Caco-2 (cell line): Measurements from ENCODE around the gene IFT20. TPM values are rescaled to one million over a fixed set of nuclear protein-coding genes. Genes with fewer than 3 reads are reported as not detected.
"Not testable (repeated sequence)": the region's sequence is repeated elsewhere in the genome, so short reads cannot be mapped to it uniquely, and the experiment has no call there.

Experiments
- BruUV-seq: library from RNA; stranded (reverse); fragments of 400-500 nt; replicated peaks from 2 replicates; lab custom pipeline; 2021; lab: Mats Ljungman, UMichigan
- CTCF ChIA-PET: fragments of 300-600 bp; sonication (Branson Sonifier 250); formaldehyde crosslinking; loops from one replicate; lab custom pipeline; 2022; ENCODE audit warnings: antibody characterized with exemption; lab: Charles Lee
- POLR2A ChIA-PET: fragments of 300-600 bp; sonication (Branson Sonifier 250); formaldehyde crosslinking; loops from one replicate; lab custom pipeline; 2022; ENCODE audit warnings: antibody characterized with exemption; lab: Charles Lee
- DNase-seq, 2 experiments: peaks; one replicate each; pipeline versions ENCODE4 v3.0.0 to v3.0.0-alpha.2; 2020 to 2022
- H3K27me3 ChIP-seq: replicated peaks from 2 replicates; pipeline ENCODE4 v1.6.0; 2011; ENCODE audit warnings: low read length; ENCODE audit not compliant: control insufficient read depth, insufficient read depth
- H3K36me3 ChIP-seq: 2 replicates; pipeline ENCODE4 v1.5.1; 2011; ENCODE audit warnings: low read length; ENCODE audit not compliant: control insufficient read depth, insufficient read depth
- H3K4me1 ChIP-seq: fragments of 250-450 bp; sonication (Bioruptor Pico); 2 replicates; pipeline ENCODE4 v1.5.1; 2020; ENCODE audit warnings: mild to moderate bottlenecking
- H3K4me3 ChIP-seq: 2 replicates; pipeline ENCODE4 v1.5.1; 2011; ENCODE audit warnings: low read depth, mild to moderate bottlenecking, control low read depth, low read length
- H3K9me3 ChIP-seq: fragments of 250-450 bp; sonication (Bioruptor Pico); 2 replicates; pipeline ENCODE4 v1.5.1; 2020; ENCODE audit warnings: mild to moderate bottlenecking, moderate library complexity
- H3K27ac Mint-ChIP-seq: one replicate; pipeline ENCODE4 v1.8.0; 2022; ENCODE audit warnings: mixed read lengths; ENCODE audit not compliant: unreplicated experiment
- H3K27me3 Mint-ChIP-seq: one replicate; pipeline ENCODE4 v1.8.0; 2022; ENCODE audit warnings: mixed read lengths; ENCODE audit not compliant: insufficient read depth, unreplicated experiment
- H3K36me3 Mint-ChIP-seq: one replicate; pipeline ENCODE4 v1.8.0; 2022; ENCODE audit warnings: mild to moderate bottlenecking, mixed read lengths; ENCODE audit not compliant: insufficient read depth, unreplicated experiment
- H3K4me1 Mint-ChIP-seq: one replicate; pipeline ENCODE4 v1.8.0; 2022; ENCODE audit warnings: low read depth, mixed read lengths; ENCODE audit not compliant: unreplicated experiment
- H3K4me3 Mint-ChIP-seq: one replicate; pipeline ENCODE4 v1.8.0; 2022; ENCODE audit warnings: mild to moderate bottlenecking, moderate library complexity, mixed read lengths; ENCODE audit not compliant: unreplicated experiment
- H3K9me3 Mint-ChIP-seq: one replicate; pipeline ENCODE4 v1.8.0; 2022; ENCODE audit warnings: mixed read lengths; ENCODE audit not compliant: unreplicated experiment
- intact Hi-C: fragments of 100-400 bp; cut with micrococcal nuclease; formaldehyde crosslinking; loops from one replicate; pipeline ENCODE4 v1.10.0; 2022; ENCODE audit not compliant: unreplicated experiment
- total RNA-seq: library from RNA; stranded (reverse); gene quantifications from 2 replicates; pipeline ENCODE4 v1.2.3, GENCODE V29; 2022
- TF ChIP-seq, protein P1 (sequence below), 2 experiments: fragments of 200-600 bp in 1 of 2; IDR thresholded peaks; 1 replicate in 1 of 2; 2 replicates in 1 of 2; pipeline versions ENCODE4 v1.5.1 to v1.8.0; 2011 to 2022; ENCODE audit warnings: antibody characterized with exemption in 1 of 2, control low read depth in 1 of 2, inconsistent platforms in 1 of 2, low read depth in 1 of 2, low read length in 1 of 2, mild to moderate bottlenecking in 1 of 2, moderate library complexity in 1 of 2; ENCODE audit not compliant: insufficient read depth in 1 of 2, severe bottlenecking in 1 of 2, unreplicated experiment in 1 of 2

Gene IFT20
- total RNA-seq, 1 experiment from 2014 or later: 89.9 TPM

DNA sequence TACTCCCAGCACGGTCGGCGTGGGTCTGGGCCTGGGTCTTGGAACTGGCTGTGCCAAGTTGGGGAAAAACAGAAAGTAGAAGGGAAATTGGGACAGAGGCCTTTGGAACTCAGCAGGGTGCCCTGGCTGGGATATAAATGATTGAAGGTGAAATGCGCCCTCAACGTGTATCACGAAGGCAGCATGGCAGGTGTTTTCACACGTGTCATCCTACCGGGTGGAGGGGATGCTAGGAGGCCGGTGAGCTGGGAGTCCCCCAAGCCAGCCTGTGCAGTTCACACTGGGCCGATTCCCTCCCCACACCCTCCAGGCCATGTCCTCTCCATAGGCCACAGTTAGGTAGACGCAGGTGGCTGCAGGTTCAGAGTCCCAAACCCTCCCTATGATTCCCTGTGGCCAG is 6.2 kb upstream of the IFT20 start:
- no peaks in the 10 kb centered on the region for H3K9me3 ChIP-seq
- peaks cover 25% of the 10 kb centered on the region for H3K4me1 ChIP-seq
- DNase-seq: no peak
- TF ChIP-seq, protein P1, sequence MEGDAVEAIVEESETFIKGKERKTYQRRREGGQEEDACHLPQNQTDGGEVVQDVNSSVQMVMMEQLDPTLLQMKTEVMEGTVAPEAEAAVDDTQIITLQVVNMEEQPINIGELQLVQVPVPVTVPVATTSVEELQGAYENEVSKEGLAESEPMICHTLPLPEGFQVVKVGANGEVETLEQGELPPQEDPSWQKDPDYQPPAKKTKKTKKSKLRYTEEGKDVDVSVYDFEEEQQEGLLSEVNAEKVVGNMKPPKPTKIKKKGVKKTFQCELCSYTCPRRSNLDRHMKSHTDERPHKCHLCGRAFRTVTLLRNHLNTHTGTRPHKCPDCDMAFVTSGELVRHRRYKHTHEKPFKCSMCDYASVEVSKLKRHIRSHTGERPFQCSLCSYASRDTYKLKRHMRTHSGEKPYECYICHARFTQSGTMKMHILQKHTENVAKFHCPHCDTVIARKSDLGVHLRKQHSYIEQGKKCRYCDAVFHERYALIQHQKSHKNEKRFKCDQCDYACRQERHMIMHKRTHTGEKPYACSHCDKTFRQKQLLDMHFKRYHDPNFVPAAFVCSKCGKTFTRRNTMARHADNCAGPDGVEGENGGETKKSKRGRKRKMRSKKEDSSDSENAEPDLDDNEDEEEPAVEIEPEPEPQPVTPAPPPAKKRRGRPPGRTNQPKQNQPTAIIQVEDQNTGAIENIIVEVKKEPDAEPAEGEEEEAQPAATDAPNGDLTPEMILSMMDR (IDR thresholded peaks at IDR 0.05; ENCODE audit: insufficient read depth in 1 of 2, low read depth in 1 of 2, low read length in 1 of 2, severe bottlenecking in 1 of 2, unreplicated experiment in 1 of 2): no peak
- no peaks in the 10 kb centered on the region for H3K9me3 Mint-ChIP-seq
- peaks cover 14% of the 10 kb centered on the region for H3K36me3 ChIP-seq
- no peaks in the 10 kb centered on the region for H3K27me3 Mint-ChIP-seq
- no TSS peak for BruUV-seq
- H3K36me3 Mint-ChIP-seq: peaks cover 84% of the 10 kb centered on the region
- H3K27ac Mint-ChIP-seq: peak overlapping the region; percentile 21
- intact Hi-C loops: no loop called here
- H3K27me3 ChIP-seq: no peaks in the 10 kb centered on the region
- H3K4me3 ChIP-seq: no peak overlapping the region
- peaks cover 20% of the 10 kb centered on the region for H3K4me1 Mint-ChIP-seq
- ChIA-PET POLR2A (no interaction called here), CTCF (no interaction called here)
- H3K4me3 Mint-ChIP-seq: no peak overlapping the region

DNA sequence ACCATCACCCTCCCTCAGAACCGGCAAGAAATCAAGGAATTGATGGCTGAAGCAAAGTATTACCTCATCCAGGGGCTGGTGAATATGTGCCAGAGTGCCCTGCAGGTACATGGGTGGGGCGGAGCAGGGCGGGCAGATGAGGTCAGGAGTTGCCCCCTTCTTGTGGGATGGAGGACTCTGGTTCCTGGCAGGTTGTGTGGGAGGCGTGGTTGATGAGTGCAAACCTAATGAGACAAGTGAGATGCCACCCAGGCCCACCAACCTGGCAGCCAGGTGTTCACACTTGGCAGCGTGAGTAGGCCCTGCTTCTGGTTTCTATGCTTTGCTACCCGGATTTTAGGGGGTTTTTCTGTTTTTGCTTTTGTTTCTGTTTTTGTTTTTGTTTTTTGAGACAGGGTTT is 5.1 kb upstream of the IFT20 start:
- no peak for DNase-seq
- ChIA-PET POLR2A (no interaction called here), CTCF (no interaction called here)
- intact Hi-C loops: no loop called here
- Histone ChIP-seq H3K9me3 (no peaks in the 10 kb centered on the region), H3K27me3 (no peaks in the 10 kb centered on the region), H3K4me1 (peaks cover 14% of the 10 kb centered on the region), H3K36me3 (peaks cover 12% of the 10 kb centered on the region), H3K4me3 (no peak overlapping the region)
- H3K36me3 Mint-ChIP-seq: peaks cover 84% of the 10 kb centered on the region
- H3K27ac Mint-ChIP-seq: no peak overlapping the region
- TF ChIP-seq, protein P1 (IDR thresholded peaks at IDR 0.05; ENCODE audit: insufficient read depth in 1 of 2, low read depth in 1 of 2, low read length in 1 of 2, severe bottlenecking in 1 of 2, unreplicated experiment in 1 of 2): no peak
- no peak overlapping the region for H3K4me3 Mint-ChIP-seq
- H3K4me1 Mint-ChIP-seq: peaks cover 13% of the 10 kb centered on the region
- BruUV-seq: no TSS peak
- no peaks in the 10 kb centered on the region for H3K9me3 Mint-ChIP-seq
- H3K27me3 Mint-ChIP-seq: no peaks in the 10 kb centered on the region

DNA sequence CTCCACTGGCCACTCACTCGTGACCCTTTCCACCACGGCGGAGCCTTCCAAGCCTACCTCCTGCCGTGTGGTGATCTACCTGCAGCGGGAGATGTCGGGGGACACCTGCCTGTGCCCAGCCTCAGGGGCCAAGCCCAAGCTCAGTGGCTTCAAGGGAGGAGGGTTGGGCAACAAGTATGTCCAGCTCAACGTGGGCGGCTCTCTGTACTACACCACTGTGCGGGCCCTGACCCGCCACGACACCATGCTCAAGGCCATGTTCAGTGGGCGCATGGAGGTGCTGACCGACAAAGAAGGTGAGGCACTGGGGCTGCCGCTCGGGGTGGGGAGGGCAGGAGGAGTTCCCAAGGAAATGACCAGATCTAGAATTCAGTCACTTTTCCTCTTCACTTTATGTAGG is 4.2 kb upstream of the IFT20 start:
- H3K4me1 Mint-ChIP-seq: peaks cover 19% of the 10 kb centered on the region
- Histone ChIP-seq H3K4me3 (no peak overlapping the region), H3K4me1 (peaks cover 16% of the 10 kb centered on the region), H3K9me3 (no peaks in the 10 kb centered on the region), H3K27me3 (no peaks in the 10 kb centered on the region), H3K36me3 (peaks cover 12% of the 10 kb centered on the region)
- H3K27ac Mint-ChIP-seq: no peak overlapping the region
- intact Hi-C loops: loop anchor here (5.0 to 10.0 kb wide), 2 partner anchors 235 to 297 kb away; partner anchors contain the start of genes ALDOC, NLK and PIGS
- ChIA-PET CTCF (no interaction called here), POLR2A (interaction anchor here (0.5 to 0.6 kb wide), 4 partner anchors 23 to 66 kb away, joined by 3 to 5 read pairs (median 3); no protein-coding TSS in a partner anchor)
- peaks cover 81% of the 10 kb centered on the region for H3K36me3 Mint-ChIP-seq
- no TSS peak for BruUV-seq
- no peak for DNase-seq
- TF ChIP-seq, protein P1 (IDR thresholded peaks at IDR 0.05; ENCODE audit: insufficient read depth in 1 of 2, low read depth in 1 of 2, low read length in 1 of 2, severe bottlenecking in 1 of 2, unreplicated experiment in 1 of 2): no peak
- no peak overlapping the region for H3K4me3 Mint-ChIP-seq
- no peaks in the 10 kb centered on the region for H3K9me3 Mint-ChIP-seq
- H3K27me3 Mint-ChIP-seq: no peaks in the 10 kb centered on the region

DNA sequence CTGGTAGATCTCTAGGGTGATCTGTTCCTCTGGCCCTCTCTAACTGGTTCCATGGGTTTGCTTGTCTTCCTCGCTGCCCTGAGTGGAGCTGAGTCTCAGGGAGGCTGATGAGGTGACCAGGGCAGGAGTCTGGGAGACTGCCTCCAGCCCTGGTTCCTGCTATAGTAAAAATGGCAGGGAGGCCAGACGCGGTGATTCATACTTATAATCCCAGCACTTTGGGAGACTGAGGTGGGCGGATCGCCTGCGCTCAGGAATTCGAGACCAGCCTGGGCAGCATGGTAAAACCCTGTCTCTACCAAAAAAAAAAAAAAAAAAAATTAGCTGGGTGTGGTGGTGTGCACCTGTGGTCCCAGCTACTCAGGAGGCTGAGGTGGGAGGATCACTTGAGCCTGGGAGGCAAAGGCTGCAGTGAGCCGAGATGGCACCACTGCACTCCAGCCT is 3.5 kb upstream of the IFT20 start:
- DNase-seq, H3K27me3 ChIP-seq, H3K4me3 ChIP-seq, BruUV-seq, H3K9me3 ChIP-seq, H3K27me3 Mint-ChIP-seq, CTCF ChIA-PET, H3K9me3 Mint-ChIP-seq, H3K4me3 Mint-ChIP-seq: not testable (repeated sequence)
- Histone ChIP-seq H3K4me1 (peaks cover 21% of the 10 kb centered on the region), H3K36me3 (peaks cover 12% of the 10 kb centered on the region)
- H3K4me1 Mint-ChIP-seq: peaks cover 25% of the 10 kb centered on the region
- POLR2A ChIA-PET: interaction anchor here (0.6 kb wide), 3 partner anchors 23 to 59 kb away, joined by 3 to 5 read pairs (median 3); no protein-coding TSS in a partner anchor
- intact Hi-C loops: loop anchor here (5.0 to 10.0 kb wide), 2 partner anchors 236 to 296 kb away; partner anchors contain the start of genes ALDOC, NLK and PIGS
- peak overlapping the region; percentile 15 for H3K27ac Mint-ChIP-seq
- H3K36me3 Mint-ChIP-seq: peaks cover 82% of the 10 kb centered on the region
